Gastroesophageal sphincter (tissue), 4 donors: ENCODE results near the gene TMEM175. TPM values are rescaled to one million over a fixed set of nuclear protein-coding genes. Genes with fewer than 3 reads are reported as not detected.
"Not testable (repeated sequence)": the region's sequence is repeated elsewhere in the genome, so short reads cannot be mapped to it uniquely, and the experiment has no call there.

ENCODE experiments used
- ATAC-seq: fragments of 150-250 bp; one replicate; pipeline ENCODE4 v1.9.1; 2016; ENCODE audit warnings: mild to moderate bottlenecking, moderate library complexity
- H3K27ac ChIP-seq, 4 donors: fragments of 200-600 bp; sonication (generic) in 3 of 4; 1 replicate in 3 of 4; 2 replicates in 1 of 4; pipeline ENCODE4 v1.5.1; 2016 to 2019
- H3K27me3 ChIP-seq: fragments of 200-600 bp; sonication (generic); one replicate; pipeline ENCODE4 v1.5.1; 2019
- H3K36me3 ChIP-seq, 2 donors: fragments of 200-600 bp; sonication (generic); one replicate each; pipeline ENCODE4 v1.5.1; 2019; ENCODE audit warnings: control low read depth in 1 of 2
- H3K4me1 ChIP-seq, 3 donors: fragments of 200-600 bp; sonication (generic); 1 replicate in 2 of 3; 2 replicates in 1 of 3; pipeline ENCODE4 v1.5.1; 2016 to 2019; ENCODE audit warnings: control low read depth in 2 of 3
- H3K4me3 ChIP-seq, 2 donors: fragments of 200-600 bp; sonication (generic); one replicate each; pipeline ENCODE4 v1.5.1; 2019; ENCODE audit warnings: mild to moderate bottlenecking in 1 of 2, moderate library complexity in 1 of 2
- H3K9me3 ChIP-seq, 3 donors: fragments of 200-600 bp; sonication (generic); one replicate each; pipeline ENCODE4 v1.5.1; 2017 to 2019; ENCODE audit warnings: control low read depth in 2 of 3
- EP300 ChIP-seq: sonication (generic); formaldehyde crosslinking; IDR thresholded peaks from one replicate; pipeline ENCODE4 v1.6.1; 2017; ENCODE audit warnings: antibody characterized with exemption, mild to moderate bottlenecking
- POLR2A ChIP-seq, 2 donors: fragments of 450-650 bp; IDR thresholded peaks; one replicate each; pipeline ENCODE4 v1.6.1; 2017; ENCODE audit warnings: antibody characterized with exemption in 2 of 2, mild to moderate bottlenecking in 2 of 2, moderate library complexity in 1 of 2
- POLR2AphosphoS5 ChIP-seq: sonication (generic); formaldehyde crosslinking; IDR thresholded peaks from one replicate; pipeline ENCODE4 v1.6.1; 2017; ENCODE audit warnings: antibody characterized with exemption
- WGBS, 2 donors: methylation state at CpG; one replicate each; pipeline ENCODE4 v1.1.5; 2018; ENCODE audit warnings: low coverage in 1 of 2; 5-methylcytosine and 5-hydroxymethylcytosine counted together
- total RNA-seq, 4 donors: library from RNA; depleted of rRNA; stranded (reverse); fragments of >200 nt; gene quantifications; one replicate each; pipeline ENCODE4 v1.1.0, GENCODE V29; 2016
- TF ChIP-seq, protein P1 (sequence below), 4 experiments: fragments of 200-600 bp in 2 of 4; fragments of 450-650 bp in 2 of 4; sonication (generic) in 1 of 4; IDR thresholded peaks; one replicate each; pipeline ENCODE4 v1.5.1; 2017 to 2019; ENCODE audit warnings: antibody characterized with exemption in 4 of 4, mild to moderate bottlenecking in 2 of 4, moderate library complexity in 2 of 4

TMEM175 gene
- total RNA-seq, 4 donors from 2014 or later = 21.7 to 40.3 (median 24.2) TPM

DNA sequence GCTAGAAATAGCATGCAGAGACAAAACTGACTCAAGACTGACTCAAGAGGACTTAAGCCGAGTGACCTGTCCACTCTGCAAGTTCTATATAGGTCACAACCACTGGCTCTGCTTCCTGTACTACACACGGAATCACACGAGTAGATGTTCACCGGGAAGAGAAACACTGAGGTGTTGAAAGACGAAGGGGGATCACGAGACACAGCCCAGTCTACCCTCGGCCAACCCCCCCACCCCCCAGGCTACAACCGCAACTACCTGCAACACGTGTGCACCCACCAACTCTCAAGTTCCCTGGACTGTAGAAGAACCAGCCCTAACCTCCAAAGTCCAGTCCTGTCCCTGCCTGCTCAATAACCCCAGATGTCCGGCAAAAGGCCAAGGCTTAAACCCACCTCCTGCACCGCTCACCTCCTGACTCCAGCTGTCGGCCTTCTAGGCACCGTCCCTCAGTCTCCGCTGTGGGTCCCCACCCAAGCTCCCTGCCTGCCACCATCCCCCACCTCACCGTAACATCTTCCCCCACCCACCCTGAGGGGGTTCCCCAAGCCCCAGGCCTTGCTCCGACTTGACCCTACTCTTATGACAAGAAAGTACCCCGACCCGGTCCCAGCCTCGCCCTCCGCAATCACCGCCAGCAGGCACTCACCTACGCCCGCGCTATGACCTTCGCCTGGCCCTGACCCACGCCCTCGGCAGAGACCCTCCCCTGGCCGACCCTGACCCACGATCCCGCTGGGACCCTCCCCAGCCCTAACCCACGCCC is 883 bp upstream of the TMEM175 start:
- Histone ChIP-seq H3K4me1 (peaks cover 0 to 64% (median 21%) of the 10 kb centered on the region in 3 donors), H3K9me3 (no peaks in the 10 kb centered on the region), H3K27me3 (no peaks in the 10 kb centered on the region), H3K36me3 (no peaks in the 10 kb centered on the region), H3K4me3 (peak overlapping the region; percentile 77 to 100), H3K27ac (peak overlapping the region; percentile 66 to 92 (median 90))
- no peak for ATAC-seq
- no peak for TF ChIP-seq EP300
- WGBS, 2 donors = 0 to 3% methylated on average over 3 to 13 of the region's 31 CpGs

DNA sequence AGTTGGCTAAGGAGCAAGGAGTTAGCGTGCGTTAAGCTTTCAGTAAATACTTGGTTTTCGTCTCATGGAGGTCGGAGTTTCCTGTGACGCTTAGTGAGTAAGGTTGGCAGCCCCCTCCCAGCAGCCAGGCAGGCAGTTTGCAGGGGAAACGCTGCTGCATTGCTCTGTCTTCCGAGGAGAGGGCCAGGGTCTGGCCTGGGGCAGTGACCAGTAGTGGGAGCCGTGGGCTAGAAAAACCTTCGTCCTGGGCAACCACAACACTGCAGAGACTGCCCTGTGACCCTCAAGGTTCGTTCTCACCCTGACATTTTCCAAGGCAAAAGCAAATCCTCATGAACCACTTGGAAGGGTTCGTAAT is 432 bp downstream of the TMEM175 start:
- Histone ChIP-seq H3K9me3 (no peaks in the 10 kb centered on the region), H3K27me3 (no peaks in the 10 kb centered on the region), H3K27ac (peak overlapping the region; percentile 40 to 92 (median 90)), H3K36me3 (no peaks in the 10 kb centered on the region), H3K4me1 (peaks cover 0 to 59% (median 20%) of the 10 kb centered on the region in 3 donors), H3K4me3 (peak overlapping the region; percentile 77 to 100)
- no peak for ATAC-seq
- TF ChIP-seq POLR2AphosphoS5 = no peak
- no peak for TF ChIP-seq POLR2A (IDR thresholded peaks at IDR 0.05)
- WGBS, 2 donors = 0 to 7% methylated on average over 1 to 2 of the region's 11 CpGs

DNA sequence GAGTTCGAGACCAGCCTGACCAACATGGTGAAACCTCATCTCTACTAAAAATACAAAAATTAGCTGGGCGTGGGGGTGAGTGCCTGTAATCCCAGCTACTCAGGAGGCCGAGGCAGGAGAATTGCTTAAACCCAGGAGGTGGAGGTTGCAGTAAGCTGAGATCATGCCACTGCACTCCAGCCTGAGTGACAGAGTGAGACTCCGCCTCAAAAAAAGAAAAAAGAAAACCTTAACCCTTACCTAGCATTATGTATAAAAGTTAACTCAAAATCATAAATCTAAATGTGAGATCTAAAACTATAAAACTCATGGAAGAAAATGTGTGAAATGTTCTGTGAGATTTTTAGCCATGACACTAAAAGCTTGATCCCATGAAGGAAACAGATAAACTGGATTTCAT is 7.2 kb downstream of the TMEM175 start:
- peaks cover 0 to 19% of the 10 kb centered on the region in 2 donors for H3K36me3 ChIP-seq
- not testable (repeated sequence) for H3K27me3 ChIP-seq, H3K9me3 ChIP-seq, H3K4me1 ChIP-seq, H3K4me3 ChIP-seq, ATAC-seq, H3K27ac ChIP-seq
- 58 to 83% methylated on average over 2 of the region's 4 CpGs for WGBS, 2 donors

DNA sequence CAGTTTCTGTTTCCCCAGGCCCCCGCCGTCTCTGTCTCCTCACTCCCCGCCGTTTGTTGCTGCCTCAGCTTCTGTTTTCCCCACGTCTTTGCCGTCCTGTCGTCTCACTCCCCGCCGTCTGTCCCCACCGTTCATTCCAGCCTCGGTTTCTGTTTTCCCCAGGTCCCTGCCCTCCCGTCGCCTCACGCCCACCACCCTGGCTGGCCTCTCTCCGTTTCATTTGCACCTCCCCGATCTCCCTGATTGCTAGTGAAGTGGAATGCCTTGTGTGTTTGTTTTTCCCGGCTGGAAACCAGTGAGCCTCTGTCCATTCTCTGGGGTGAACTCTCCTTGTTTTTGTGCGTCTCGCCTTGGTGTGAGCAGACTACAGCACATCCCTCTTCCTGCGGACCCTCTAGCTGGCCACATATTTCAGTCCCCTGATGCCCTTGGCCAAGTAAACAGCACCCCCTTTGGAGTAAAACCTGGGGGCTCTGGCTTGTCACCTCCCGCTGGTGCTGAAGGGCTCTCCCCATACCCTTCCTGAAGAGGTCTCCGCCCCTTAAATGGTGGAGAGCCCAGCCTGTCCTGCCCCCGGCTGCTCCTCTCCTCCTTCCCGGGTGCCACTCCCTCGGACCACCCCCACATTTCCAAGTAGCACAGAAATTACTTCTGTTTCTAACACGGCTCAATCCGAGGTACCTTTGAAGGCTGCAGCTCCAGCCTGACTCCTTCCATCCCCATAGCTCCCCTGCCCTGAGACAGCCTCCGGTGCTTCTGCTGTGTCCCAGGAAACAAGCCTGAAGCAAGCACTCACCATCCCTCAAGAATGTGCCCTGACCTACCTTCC is 13.2 kb downstream of the TMEM175 start:
- Histone ChIP-seq H3K27me3 (no peaks in the 10 kb centered on the region), H3K27ac (no peak overlapping the region), H3K36me3 (peaks cover 0 to 24% of the 10 kb centered on the region in 2 donors), H3K4me1 (peaks cover 0 to 12% (median 0%) of the 10 kb centered on the region in 3 donors), H3K9me3 (no peaks in the 10 kb centered on the region), H3K4me3 (no peak overlapping the region)
- TF ChIP-seq POLR2A (IDR thresholded peaks at IDR 0.05) (no peak), POLR2AphosphoS5 (no peak), EP300 (no peak)
- TF ChIP-seq, protein P1, sequence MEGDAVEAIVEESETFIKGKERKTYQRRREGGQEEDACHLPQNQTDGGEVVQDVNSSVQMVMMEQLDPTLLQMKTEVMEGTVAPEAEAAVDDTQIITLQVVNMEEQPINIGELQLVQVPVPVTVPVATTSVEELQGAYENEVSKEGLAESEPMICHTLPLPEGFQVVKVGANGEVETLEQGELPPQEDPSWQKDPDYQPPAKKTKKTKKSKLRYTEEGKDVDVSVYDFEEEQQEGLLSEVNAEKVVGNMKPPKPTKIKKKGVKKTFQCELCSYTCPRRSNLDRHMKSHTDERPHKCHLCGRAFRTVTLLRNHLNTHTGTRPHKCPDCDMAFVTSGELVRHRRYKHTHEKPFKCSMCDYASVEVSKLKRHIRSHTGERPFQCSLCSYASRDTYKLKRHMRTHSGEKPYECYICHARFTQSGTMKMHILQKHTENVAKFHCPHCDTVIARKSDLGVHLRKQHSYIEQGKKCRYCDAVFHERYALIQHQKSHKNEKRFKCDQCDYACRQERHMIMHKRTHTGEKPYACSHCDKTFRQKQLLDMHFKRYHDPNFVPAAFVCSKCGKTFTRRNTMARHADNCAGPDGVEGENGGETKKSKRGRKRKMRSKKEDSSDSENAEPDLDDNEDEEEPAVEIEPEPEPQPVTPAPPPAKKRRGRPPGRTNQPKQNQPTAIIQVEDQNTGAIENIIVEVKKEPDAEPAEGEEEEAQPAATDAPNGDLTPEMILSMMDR (IDR thresholded peaks at IDR 0.05) = no peak
- 63 to 68% methylated on average over 20 to 21 of the region's 28 CpGs for WGBS, 2 donors
- ATAC-seq = no peak

DNA sequence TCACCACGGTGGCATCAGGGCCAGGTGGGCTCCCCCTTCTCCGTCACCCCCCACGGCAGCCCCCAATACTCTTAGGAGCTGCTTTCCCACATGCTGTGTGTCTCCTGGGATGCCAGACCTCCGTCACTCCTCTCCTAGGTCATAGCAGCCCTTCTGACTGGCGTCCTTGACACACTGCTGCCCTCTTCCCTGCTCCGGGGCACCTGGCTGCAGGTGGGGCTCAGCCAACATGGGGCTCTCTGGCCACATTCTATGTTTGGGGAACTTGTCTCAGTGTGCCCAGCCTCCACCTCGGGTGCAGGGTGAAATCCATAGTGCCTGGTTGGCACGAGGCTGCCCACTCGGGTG is 13.8 kb downstream of the TMEM175 start:
- Histone ChIP-seq H3K36me3 (peaks cover 0 to 29% of the 10 kb centered on the region in 2 donors), H3K4me3 (no peak overlapping the region), H3K4me1 (peaks cover 0 to 12% (median 0%) of the 10 kb centered on the region in 3 donors), H3K27ac (no peak overlapping the region), H3K27me3 (no peaks in the 10 kb centered on the region), H3K9me3 (no peaks in the 10 kb centered on the region)
- 70 to 72% methylated on average over 4 to 5 of the region's 9 CpGs for WGBS, 2 donors
- no peak for ATAC-seq
- TF ChIP-seq EP300 (no peak), POLR2A (IDR thresholded peaks at IDR 0.05) (no peak), POLR2AphosphoS5 (no peak)
- TF ChIP-seq, protein P1 (IDR thresholded peaks at IDR 0.05) = no peak

DNA sequence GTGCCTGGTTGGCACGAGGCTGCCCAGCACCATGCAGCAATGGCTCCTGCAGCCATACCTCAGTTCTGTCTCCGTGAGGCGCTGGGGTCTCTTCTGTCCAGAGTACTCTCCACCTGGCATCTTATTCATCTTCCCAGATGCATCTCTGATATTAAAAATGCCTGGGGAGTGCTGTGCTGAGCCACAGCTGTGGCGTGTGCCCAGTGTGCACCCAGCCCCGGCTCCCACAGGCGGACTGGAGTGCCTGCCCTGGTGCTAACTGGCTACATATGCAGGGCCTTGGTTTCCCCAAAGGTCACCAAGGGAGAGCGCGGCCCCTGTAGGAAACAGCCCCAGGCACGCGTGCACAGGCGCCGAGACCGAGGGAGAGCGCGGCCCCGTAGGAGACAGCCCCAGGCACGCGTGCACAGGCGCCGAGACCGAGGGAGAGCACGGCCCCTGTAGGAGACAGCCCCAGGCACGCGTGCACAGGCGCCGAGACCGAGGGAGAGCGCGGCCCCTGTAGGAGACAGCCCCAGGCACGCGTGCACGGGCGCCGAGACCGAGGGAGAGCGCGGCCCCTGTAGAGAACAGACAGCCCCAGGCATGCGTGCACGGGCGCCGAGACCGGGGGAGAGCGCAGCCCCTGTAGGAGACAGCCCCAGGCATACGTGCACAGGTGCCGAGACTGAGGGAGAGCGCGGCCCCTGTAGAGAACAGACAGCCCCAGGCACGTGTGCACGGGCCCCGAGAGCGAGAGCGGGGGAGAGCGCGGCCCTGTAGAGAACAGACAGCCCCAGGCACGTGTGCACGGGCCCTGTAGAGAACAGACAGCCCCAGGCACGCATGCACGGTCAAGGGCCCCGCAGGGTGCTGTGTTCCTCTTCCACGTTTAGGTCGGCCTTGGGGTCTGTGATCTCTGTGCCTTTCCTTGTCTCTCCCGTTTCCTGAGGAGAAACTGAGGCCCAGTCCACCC is 14.5 kb downstream of the TMEM175 start:
- Histone ChIP-seq H3K27ac (no peak overlapping the region), H3K4me3 (no peak overlapping the region), H3K9me3 (no peaks in the 10 kb centered on the region), H3K27me3 (no peaks in the 10 kb centered on the region), H3K36me3 (peaks cover 0 to 36% of the 10 kb centered on the region in 2 donors), H3K4me1 (peaks cover 0 to 12% (median 0%) of the 10 kb centered on the region in 3 donors)
- no peak for ATAC-seq
- TF ChIP-seq POLR2A (IDR thresholded peaks at IDR 0.05) (no peak), EP300 (no peak)
- TF ChIP-seq, protein P1 (IDR thresholded peaks at IDR 0.05) = no peak
- WGBS, 2 donors = 67% methylated on average over 22 of the region's 62 CpGs; no CpG with 5 or more reads in 1 of the 2 donors
